ENCODE measurements around the gene PAPOLB.

PAPOLB gene

DNA sequence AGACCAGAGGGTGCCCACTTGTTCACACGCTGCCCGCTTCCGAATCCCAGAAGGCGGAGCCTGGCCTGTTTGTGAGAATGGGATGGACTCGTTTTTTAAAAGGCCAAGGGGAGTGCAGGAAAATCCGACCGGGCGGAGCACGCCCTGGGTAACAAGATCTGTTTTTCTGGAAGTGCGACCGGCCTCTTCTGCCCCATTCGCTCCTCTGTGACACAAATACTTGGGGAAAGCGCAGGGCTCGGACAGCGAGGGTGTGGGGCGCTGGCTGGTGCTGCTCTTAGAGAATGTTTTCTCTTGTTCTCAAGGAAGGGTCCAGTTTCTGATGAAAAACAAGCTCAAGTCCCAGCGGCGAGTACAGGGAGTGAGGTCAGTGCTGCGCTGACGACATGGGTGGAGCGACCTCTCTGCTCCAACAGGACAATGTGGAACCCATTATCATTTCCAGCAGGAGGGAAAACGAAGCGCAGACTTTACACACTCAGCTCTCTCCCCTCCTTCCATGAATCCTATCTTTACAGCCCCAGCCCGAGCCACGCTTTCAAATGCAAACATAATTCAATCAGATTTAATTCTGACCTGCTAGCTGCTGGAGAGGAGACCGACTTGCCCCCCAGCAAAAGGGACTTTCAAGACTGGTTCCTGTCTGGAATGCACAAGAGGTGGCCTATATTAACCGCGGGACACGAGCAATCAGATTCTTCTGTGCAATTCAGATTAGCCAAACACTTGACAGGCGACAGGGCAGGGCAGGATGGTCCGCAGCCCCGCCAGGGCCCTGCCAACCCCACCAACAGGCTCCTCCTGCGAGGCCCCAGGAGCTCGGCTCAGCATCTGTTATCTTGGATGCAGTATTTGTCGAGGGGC lies 20.6 kb upstream of the PAPOLB start:
- peaks cover 0 to 26% (median 14%) of the 10 kb centered on the region in 4 donors for H3K4me1 ChIP-seq
- H3K4me3 ChIP-seq, result peak overlapping the region; percentile 61 to 88
- peaks cover 0 to 6% (median 4%) of the 10 kb centered on the region in 3 donors for H3K36me3 ChIP-seq
- peak overlapping the region; percentile 70 to 75 for H3K27ac ChIP-seq
- peak; percentile 84 to 86 for DNase-seq
- H3K9me3 ChIP-seq, result no peaks in the 10 kb centered on the region
- no peaks in the 10 kb centered on the region for H3K27me3 ChIP-seq
- peak in 1 of 2 experiments; percentile 19 for TF ChIP-seq CTCF (IDR thresholded peaks at IDR 0.05)
- intact Hi-C loops (cut with DNase I; ENCODE audit: low total_unique reads), result loop anchor here (5.0 kb wide), 2 partner anchors 50 to 85 kb away; no protein-coding TSS in a partner anchor

GRCh38 chr7:4880218-4880617 lies 18.4 kb upstream of the PAPOLB start:
- H3K27ac ChIP-seq, result no peak overlapping the region
- H3K4me1 ChIP-seq, result peaks cover 0 to 26% (median 14%) of the 10 kb centered on the region in 4 donors
- intact Hi-C loops (cut with DNase I; ENCODE audit: low total_unique reads), result loop anchor here (5.0 kb wide), 2 partner anchors 48 to 83 kb away; no protein-coding TSS in a partner anchor
- no peak overlapping the region for H3K4me3 ChIP-seq
- no peak for TF ChIP-seq CTCF (IDR thresholded peaks at IDR 0.05)
- H3K9me3 ChIP-seq, result no peaks in the 10 kb centered on the region
- DNase-seq, result no peak
- peaks cover 0 to 15% (median 14%) of the 10 kb centered on the region in 3 donors for H3K36me3 ChIP-seq
- no peaks in the 10 kb centered on the region for H3K27me3 ChIP-seq

GRCh38 chr7:4879396-4880081 lies 17.7 kb upstream of the PAPOLB start:
- DNase-seq, result no peak
- H3K4me1 ChIP-seq, result peaks cover 0 to 26% (median 14%) of the 10 kb centered on the region in 4 donors
- intact Hi-C loops (cut with DNase I; ENCODE audit: low total_unique reads), result loop anchor here (5.0 kb wide), 2 partner anchors 47 to 82 kb away; no protein-coding TSS in a partner anchor
- H3K4me3 ChIP-seq, result no peak overlapping the region
- H3K27ac ChIP-seq, result no peak overlapping the region
- H3K36me3 ChIP-seq, result peaks cover 0 to 15% (median 14%) of the 10 kb centered on the region in 3 donors
- H3K27me3 ChIP-seq, result no peaks in the 10 kb centered on the region
- H3K9me3 ChIP-seq, result no peaks in the 10 kb centered on the region
- no peak for TF ChIP-seq CTCF (IDR thresholded peaks at IDR 0.05)

- Histone ChIP-seq H3K9me3 (no peaks in the 10 kb centered on the region), H3K27ac (no peak overlapping the region), H3K36me3 (peaks cover 0 to 19% (median 19%) of the 10 kb centered on the region in 3 donors), H3K27me3 (no peaks in the 10 kb centered on the region), H3K4me1 (peaks cover 0 to 20% (median 14%) of the 10 kb centered on the region in 4 donors), H3K4me3 (no peak overlapping the region)
- no peak for TF ChIP-seq CTCF (IDR thresholded peaks at IDR 0.05)
- intact Hi-C loops (cut with DNase I; ENCODE audit: low total_unique reads), result no loop called here
- DNase-seq, result no peak
Measured at GRCh38 chr7:4878336-4879335, 16.8 kb upstream of the PAPOLB start.

GRCh38 chr7:4876586-4876985 lies 14.8 kb upstream of the PAPOLB start:
- H3K27ac ChIP-seq, result no peak overlapping the region
- no peak overlapping the region for H3K4me3 ChIP-seq
- no peak for DNase-seq
- H3K27me3 ChIP-seq, result no peaks in the 10 kb centered on the region
- intact Hi-C loops (cut with DNase I; ENCODE audit: low total_unique reads), result no loop called here
- H3K9me3 ChIP-seq, result no peaks in the 10 kb centered on the region
- no peak for TF ChIP-seq CTCF (IDR thresholded peaks at IDR 0.05)
- H3K36me3 ChIP-seq, result peaks cover 0 to 23% (median 19%) of the 10 kb centered on the region in 3 donors
- peaks cover 0 to 4% (median 1%) of the 10 kb centered on the region in 4 donors for H3K4me1 ChIP-seq
